SIG-M5 treated with dmso at 0.1 percent for 504 hours (cell line): ENCODE data around the gene HADH.

Source experiments
- DNase-seq: peaks from one replicate; lab custom pipeline; 2025; ENCODE audit not compliant: unreplicated experiment; lab: John Stamatoyannopoulos, UW

The HADH gene

GRCh38 chr4:108055787-108056186 lies 66.1 kb downstream of the HADH start:
- no peak for DNase-seq

DNA sequence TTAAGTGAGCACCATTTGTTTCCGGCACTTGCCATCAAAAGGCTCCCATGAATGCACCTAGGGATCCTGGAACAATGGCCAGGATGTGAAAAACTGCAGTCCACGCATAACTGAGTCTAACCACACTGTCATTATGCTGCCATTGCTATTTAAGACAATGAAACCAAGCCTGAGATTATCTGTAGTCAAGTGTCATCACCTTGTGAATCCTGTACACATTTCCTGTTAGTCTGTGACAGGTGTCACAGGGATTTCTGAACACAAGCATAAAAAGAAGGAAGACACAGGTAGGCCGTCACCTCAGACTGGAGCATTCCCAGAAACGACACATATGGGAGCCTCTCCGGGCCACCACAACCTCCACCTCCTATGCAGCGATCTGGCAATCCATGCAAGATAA lies 66.7 kb downstream of the HADH start:
- no peak for DNase-seq

DNA sequence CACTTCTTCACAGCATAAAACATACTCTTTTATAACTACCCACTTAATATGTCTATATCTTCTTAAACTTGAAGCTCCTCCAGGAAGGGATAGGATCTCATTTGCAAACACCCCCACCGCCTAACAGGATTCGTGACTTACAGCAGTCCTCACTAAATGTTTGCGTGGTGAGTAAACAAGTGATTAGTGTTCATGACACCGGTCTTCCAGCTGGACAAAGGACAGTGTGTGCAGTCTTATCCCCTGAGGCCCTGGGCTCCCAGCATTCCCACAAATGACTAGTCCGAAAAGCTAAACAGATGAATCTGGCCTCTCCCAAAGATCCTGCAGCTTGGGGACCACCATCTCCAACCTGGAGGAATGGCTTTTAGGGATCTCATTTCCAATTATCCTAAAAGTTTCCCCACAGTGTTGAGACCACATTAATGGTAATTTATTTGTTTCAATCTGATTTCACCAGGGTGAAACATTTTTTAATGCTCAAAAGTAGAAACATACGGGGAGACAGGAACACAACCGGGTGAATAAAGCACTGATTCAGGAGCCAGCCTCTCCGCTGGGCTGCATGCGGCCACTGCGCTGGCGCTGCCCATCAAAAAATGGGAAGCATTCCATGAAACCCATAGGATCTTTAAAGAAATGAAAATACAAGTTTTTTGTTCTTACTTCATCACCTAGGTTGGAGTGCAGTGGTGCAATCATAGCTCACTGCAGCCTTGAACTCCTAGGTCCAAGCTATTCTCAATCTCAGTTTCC lies 69.2 kb downstream of the HADH start:
- no peak for DNase-seq

DNA sequence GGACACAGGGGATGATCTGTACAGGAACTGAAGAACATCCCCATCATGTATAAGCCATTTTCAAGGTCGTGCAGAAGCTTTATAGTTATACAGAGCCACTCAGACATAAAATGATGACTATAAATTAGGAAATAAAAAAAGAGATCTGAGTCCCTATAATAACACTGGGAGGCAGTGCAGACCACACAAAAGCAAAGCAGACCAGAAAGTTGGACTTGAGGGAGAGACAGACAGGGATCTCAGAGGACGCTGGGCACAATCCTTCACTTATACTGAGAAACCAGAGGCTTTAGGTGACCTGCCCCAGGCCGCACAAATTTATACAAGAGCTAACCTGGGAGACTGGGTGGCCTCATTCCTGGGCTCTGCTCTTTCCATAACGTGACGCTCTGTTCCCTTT lies 70.5 kb downstream of the HADH start:
- DNase-seq: no peak

GRCh38 chr4:108060686-108061321 lies 71.1 kb downstream of the HADH start:
- no peak for DNase-seq

- DNase-seq: no peak
These were observed 78.8 kb downstream of the HADH start for GRCh38 chr4:108068442-108068841.

DNA sequence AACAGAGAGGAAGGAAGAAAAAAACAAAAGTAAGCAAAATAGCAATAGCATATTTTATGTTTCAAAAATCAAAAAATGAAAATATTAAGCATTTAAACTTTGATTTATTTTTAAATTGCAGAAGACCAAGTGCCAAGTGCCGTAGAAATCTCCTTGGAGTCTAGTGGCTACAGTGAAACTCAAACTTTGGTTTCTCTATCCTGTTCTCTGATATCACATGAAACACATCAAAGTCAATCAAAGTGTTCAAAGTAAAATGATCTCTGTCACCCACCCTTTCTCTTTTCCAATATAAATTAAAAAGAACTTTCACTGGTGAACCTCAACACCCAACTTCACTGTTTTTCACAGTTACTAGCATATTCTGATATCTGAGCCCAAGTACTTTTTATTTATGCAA lies 81.1 kb downstream of the HADH start:
- DNase-seq: no peak

DNA sequence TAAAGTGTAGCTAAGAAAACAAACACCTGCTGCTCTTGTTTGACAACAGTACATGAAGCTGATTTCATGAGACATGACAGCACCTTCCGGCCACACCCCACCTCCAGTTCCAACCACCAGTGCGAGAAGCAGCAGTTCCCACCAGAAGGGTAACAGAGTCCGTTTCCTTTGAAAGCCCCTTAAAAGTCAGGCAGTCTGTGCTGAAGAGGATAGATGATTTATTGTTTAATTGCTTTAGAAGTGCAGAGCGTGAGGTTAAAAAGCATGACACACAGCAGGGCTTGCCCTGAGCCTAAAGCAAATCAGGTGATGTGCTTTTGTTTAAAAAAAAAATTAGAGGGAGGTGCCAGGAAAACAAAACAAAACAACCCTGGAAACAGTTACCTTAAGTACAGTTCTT lies 82.6 kb downstream of the HADH start:
- DNase-seq: no peak

DNA sequence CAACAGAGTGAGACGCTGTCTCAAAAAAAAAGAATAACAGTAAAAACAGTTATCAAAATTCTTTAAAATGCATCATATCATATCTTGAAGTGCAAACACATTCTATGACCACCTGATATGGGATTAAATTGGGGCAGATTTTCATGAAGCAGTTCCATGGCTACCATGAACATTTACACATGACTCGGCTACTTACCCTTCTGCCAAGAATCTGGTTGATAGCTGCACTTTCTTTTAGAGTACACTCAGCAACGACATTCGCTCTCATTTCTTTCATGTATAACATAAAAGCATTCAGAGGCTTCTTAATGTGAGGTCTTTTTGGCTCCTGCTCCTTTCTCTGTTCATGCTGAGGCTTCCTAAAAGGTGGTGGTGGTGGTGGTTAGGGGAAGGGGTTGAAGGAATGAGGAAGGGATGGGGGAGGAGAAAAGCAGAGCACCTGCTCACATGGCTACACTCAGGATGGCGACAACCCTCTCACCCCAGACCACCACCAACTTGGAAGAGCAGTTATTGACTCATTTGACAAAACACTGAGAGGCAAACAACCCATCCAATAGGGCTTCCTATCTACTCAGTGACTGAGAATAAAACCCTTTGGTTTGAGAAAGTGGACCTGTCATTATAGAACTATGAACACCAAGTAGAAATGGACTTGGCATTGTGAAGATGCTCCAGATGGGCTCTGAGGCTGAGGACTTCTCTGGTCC lies 88.5 kb downstream of the HADH start:
- DNase-seq: no peak

GRCh38 chr4:108080747-108081146 lies 91.1 kb downstream of the HADH start:
- DNase-seq: no peak

- no peak for DNase-seq
These were observed 91.6 kb downstream of the HADH start for GRCh38 chr4:108081256-108081655.
